WERI-Rb-1 (cell line): ENCODE measurements around the gene ZNF77.
A peak's percentile ranks its signal among the peaks of the same experiment; 100 is the strongest.

ENCODE experiments used
- DNase-seq: peaks from one replicate; pipeline ENCODE4 v3.0.0-alpha.2; 2020
- H3K27ac ChIP-seq: fragments of 250-450 bp; sonication (Bioruptor Pico); 2 replicates; pipeline ENCODE4 v1.5.1; 2020; ENCODE audit warnings: mild to moderate bottlenecking, moderate library complexity
- H3K27me3 ChIP-seq: fragments of 250-450 bp; sonication (Bioruptor Pico); 2 replicates; pipeline ENCODE4 v1.5.1; 2021; ENCODE audit warnings: mild to moderate bottlenecking, low read depth, moderate library complexity; ENCODE audit not compliant: insufficient read depth, severe bottlenecking
- H3K36me3 ChIP-seq: fragments of 250-450 bp; sonication (Bioruptor Pico); 2 replicates; pipeline ENCODE4 v1.5.1; 2020; ENCODE audit warnings: mild to moderate bottlenecking, moderate library complexity
- H3K4me3 ChIP-seq: 2 replicates; pipeline ENCODE4 v1.5.1; 2011; ENCODE audit warnings: low read depth, mild to moderate bottlenecking, control low read depth, low read length
- H3K9me3 ChIP-seq: fragments of 250-450 bp; sonication (Bioruptor Pico); 2 replicates; pipeline ENCODE4 v1.5.1; 2021; ENCODE audit warnings: mild to moderate bottlenecking, moderate library complexity; ENCODE audit not compliant: severe bottlenecking
- TF ChIP-seq, protein P1 (sequence below): IDR thresholded peaks from 2 replicates; pipeline ENCODE4 v1.5.1; 2011; ENCODE audit warnings: low read depth, mild to moderate bottlenecking, control low read depth, inconsistent platforms, low read length

The ZNF77 gene

DNA sequence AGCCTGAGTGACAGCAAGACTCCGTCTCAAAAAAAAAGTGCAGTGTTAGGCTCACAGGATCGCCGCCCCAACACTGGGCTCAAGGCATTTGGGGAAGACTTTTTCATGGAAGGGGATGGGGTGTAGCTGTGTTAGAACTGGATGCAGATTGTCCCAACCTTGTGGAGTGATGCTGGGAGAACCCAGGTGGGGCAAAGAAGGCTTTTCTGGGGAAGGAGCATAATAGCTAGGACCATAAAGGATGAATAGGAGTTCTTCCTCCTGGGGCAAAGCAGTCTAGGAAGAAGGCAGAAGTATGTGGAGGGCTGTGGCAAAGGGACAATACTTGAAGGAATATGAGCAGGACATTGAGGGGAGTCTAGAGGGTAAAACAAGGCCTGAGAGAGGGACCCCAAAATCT lies 43.8 kb upstream of the ZNF77 start:
- no peak for DNase-seq
- TF ChIP-seq, protein P1, sequence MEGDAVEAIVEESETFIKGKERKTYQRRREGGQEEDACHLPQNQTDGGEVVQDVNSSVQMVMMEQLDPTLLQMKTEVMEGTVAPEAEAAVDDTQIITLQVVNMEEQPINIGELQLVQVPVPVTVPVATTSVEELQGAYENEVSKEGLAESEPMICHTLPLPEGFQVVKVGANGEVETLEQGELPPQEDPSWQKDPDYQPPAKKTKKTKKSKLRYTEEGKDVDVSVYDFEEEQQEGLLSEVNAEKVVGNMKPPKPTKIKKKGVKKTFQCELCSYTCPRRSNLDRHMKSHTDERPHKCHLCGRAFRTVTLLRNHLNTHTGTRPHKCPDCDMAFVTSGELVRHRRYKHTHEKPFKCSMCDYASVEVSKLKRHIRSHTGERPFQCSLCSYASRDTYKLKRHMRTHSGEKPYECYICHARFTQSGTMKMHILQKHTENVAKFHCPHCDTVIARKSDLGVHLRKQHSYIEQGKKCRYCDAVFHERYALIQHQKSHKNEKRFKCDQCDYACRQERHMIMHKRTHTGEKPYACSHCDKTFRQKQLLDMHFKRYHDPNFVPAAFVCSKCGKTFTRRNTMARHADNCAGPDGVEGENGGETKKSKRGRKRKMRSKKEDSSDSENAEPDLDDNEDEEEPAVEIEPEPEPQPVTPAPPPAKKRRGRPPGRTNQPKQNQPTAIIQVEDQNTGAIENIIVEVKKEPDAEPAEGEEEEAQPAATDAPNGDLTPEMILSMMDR, result no peak
- Histone ChIP-seq H3K27me3 (no peaks in the 10 kb centered on the region), H3K36me3 (no peaks in the 10 kb centered on the region), H3K9me3 (no peaks in the 10 kb centered on the region), H3K27ac (no peak overlapping the region), H3K4me3 (no peak overlapping the region)

DNA sequence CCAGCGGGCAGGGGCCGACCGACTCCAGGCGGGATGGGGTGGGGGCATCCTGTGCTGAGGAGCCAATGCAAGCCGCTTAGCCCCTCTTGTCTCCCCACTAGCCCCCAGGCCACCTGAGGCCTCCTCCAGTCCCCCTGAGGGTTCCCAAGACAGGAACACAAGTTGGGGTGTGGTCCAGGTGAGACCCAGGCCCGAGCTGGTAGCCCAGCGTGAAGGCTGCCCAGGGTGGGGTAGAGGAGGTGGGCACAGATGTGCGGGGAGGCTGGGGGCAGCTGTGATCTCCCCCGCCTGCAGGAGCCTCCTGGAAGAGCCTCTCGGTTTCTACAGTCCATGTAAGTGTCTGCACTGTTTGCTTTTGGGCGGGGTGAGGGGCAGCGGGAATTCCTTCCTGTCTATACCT lies 43.0 kb upstream of the ZNF77 start:
- no peak for DNase-seq
- no peak overlapping the region for H3K4me3 ChIP-seq
- H3K9me3 ChIP-seq, result no peaks in the 10 kb centered on the region
- H3K27ac ChIP-seq, result peak overlapping the region; percentile 40
- H3K27me3 ChIP-seq, result no peaks in the 10 kb centered on the region
- H3K36me3 ChIP-seq, result no peaks in the 10 kb centered on the region
- TF ChIP-seq, protein P1, result no peak

DNA sequence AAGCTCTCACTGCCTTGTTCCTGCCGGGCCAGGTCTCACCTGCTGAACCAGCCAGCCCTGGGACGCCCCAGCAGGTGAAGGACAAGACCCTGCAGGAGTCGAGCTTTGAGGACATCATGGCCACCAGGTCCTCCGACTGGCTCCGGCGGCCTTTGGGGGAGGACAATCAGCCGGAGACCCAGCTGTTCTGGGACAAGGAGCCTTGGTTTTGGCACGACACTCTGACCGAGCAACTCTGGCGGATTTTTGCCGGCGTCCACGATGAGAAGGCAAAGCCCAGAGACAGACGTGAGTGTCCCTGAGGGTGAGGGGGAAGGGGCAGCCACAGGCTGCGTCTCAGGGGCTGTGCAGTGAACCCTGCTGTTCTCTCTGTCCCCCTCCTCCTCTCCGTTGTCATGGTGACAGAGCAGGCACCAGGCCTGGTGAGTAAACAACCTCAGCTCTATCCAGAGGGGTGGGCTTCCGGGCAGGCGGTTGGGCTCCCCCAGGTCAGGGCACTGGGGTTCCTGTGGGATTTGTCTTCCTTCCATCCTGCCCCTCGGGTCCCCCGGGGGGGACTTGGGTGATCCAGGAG lies 42.3 kb upstream of the ZNF77 start:
- H3K9me3 ChIP-seq, result no peaks in the 10 kb centered on the region
- peak overlapping the region; percentile 49 for H3K27ac ChIP-seq
- peak; percentile 46 for DNase-seq
- H3K4me3 ChIP-seq, result no peak overlapping the region
- no peaks in the 10 kb centered on the region for H3K27me3 ChIP-seq
- TF ChIP-seq, protein P1, result no peak
- H3K36me3 ChIP-seq, result no peaks in the 10 kb centered on the region

DNA sequence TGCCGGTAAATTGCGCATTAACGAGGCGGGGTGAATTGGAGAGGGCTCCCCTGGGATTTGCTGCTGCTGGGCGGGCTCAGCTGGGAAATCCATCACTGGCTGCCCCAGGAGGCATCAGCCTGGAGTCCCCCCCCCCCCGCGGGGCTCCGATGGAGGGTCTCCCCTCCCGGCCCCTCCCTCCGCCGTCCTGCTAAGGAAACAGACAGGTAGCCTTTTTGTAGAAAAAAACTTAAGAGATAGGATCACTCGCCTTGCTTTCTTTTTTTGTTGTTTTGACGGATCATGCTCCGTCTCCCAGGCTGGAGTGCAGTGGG lies 39.4 kb upstream of the ZNF77 start:
- no peaks in the 10 kb centered on the region for H3K9me3 ChIP-seq
- no peaks in the 10 kb centered on the region for H3K36me3 ChIP-seq
- DNase-seq, result no peak
- TF ChIP-seq, protein P1, result no peak
- peak overlapping the region; percentile 70 for H3K27ac ChIP-seq
- H3K27me3 ChIP-seq, result no peaks in the 10 kb centered on the region
- H3K4me3 ChIP-seq, result peak overlapping the region; percentile 25

DNA sequence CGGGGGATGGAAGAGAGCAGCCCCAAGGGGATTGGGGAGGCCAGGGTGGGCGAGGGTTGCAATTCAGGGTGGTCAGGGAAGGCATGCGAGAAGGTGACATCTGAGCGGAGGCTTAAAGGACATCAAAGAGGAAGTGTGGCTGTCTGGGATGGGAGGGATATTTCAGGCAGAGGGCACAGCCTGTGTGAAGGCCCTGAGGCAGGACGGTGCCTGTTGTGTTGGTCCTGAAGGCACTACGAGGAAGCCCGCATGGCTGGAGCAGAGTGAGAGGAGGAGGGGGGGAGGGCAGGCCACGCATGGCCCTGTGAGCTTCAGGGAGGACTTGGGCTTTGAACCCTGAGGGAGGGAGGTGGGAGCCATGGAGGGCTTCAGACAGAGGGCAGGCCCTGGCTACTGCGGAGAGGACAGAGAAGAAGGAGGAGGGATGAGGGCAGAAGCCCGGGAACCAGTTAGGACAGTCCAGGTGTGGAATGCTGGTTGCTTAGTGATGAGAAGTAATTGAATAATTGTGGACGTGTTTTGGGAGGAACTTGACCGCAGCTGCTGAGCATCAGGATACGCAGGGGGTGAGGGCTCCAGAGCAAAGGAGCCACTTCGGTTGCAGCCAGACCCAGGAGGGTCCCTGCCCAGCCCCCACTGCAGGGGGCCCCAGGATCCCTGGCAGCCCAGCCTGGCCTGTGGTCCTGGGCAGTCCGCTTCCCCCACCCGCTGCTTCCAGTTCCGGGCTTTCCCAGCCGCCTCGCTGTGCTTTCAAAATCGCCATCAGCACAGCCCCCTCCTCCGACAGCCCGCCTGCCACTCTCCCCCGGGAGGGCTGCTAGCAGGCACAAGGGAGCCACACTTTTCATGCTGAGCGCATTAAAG lies 38.8 kb upstream of the ZNF77 start:
- DNase-seq, result peak; percentile 92
- TF ChIP-seq, protein P1, result no peak
- no peaks in the 10 kb centered on the region for H3K27me3 ChIP-seq
- H3K27ac ChIP-seq, result peak overlapping the region; percentile 70
- H3K4me3 ChIP-seq, result peak overlapping the region; percentile 25
- H3K36me3 ChIP-seq, result no peaks in the 10 kb centered on the region
- no peaks in the 10 kb centered on the region for H3K9me3 ChIP-seq
